NCI-H2227 treated with DMSO at 0.1 percent for 48 hours (cell line): ENCODE measurements around the gene CHKA.

Source experiments
- DNase-seq: peaks from one replicate; lab custom pipeline; 2025; lab: John Stamatoyannopoulos, UW

CHKA gene

GRCh38 chr11:68121067-68121899 is at the start of gene CHKA:
Gene CHKA, minus strand, starts transcription at chr11:68121388. Its CDS starts 211 bp downstream, at chr11:68121177.
- DNase-seq: peak; percentile 92

DNA sequence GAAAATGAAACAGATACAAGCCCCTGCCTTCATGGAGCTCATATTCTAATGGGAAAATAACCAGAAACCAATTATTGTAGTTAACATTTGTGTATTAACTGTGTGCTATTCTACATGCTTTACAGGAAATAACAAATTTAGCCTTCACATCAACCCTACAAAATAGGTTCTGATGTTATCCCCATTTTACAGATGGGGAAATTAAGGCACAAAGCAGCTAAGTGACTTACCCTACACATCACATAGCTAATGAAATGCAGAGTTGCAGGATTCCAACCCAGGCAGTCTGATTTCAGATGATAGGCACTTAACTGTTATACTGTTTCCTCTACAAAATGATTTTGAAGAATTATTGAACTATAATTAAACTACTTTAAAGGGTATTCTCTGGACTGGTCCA is 48.3 kb upstream of the CHKA start:
- no peak for DNase-seq

DNA sequence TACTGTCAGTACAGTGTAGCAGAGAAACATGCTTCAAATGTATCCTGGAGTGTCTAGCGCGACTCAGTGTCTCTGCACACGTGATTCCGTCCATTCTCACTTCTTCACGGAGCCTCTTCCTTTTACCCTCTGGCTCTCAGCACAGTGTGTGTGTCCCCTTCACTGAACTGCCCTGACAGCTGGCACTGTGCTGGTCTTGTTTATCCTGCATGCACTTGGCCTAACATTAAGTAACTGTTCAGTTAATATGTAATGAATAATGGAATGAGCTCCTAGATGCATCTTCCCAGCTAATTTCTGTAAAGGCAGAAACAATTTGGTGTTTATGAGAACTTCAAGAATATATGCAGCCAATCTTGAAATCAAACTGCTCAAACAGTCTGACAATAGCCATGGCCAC is 47.5 kb upstream of the CHKA start:
- no peak for DNase-seq

DNA sequence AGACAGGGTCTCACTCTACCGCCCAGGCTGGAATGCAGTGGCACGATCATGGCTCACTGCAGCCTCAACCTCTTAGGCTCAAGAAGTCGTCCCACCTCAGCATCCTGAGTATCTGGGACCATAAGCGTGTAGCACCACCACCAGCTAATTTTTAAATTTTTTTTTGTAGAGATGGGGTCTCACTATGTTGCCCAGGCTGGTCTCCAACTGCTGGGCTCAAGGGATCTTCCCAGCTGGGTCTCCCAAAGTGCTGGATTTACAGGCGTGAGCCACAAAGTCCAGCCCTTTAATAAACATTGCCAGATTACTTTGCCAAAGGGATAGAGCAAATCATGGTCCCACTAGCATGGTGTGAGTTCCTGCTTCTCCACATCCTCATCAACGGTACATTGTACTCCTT is 46.3 kb upstream of the CHKA start:
- no peak for DNase-seq

DNA sequence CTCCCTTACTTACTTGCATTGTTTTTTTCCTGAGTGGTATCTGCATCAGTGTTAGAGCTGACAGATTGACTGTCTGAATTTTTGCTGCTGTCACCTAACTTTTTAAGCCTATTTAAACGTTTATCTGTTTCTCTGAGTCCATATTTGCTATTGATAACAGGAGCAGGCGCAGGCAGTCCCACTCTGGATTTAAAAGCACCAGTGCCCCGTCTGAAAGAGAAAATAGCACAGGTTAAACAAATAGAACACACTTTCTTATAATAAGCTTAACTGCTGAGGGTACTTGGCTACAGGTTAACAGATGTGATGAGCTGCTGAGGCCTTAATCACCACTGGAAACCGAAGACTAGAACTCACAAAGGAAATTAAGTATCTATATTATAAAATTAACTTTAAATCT is 45.8 kb upstream of the CHKA start:
- no peak for DNase-seq

DNA sequence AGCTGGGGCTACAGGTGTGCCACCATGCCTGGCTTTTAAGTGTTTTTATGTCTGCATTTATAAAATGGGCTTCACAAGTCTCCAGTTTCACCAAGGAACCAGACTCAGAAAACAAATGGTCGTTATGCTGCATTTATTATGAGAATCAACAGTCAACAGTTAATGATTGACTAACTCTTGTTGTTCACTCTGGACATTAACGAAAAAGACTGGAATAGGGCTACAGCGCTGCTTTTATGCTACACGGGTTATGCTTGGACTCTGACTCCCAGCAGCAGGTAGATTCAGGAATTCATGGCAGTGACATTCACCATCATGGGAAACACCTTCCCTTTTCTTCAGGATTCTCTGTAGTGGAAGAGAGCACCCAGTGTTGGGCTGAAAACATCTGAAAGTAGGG is 44.4 kb upstream of the CHKA start:
- DNase-seq: no peak

GRCh38 chr11:68164437-68164836 is 43.2 kb upstream of the CHKA start:
- DNase-seq: no peak

- no peak for DNase-seq
Observed at GRCh38 chr11:68163691-68164090, 42.5 kb upstream of the CHKA start.

DNA sequence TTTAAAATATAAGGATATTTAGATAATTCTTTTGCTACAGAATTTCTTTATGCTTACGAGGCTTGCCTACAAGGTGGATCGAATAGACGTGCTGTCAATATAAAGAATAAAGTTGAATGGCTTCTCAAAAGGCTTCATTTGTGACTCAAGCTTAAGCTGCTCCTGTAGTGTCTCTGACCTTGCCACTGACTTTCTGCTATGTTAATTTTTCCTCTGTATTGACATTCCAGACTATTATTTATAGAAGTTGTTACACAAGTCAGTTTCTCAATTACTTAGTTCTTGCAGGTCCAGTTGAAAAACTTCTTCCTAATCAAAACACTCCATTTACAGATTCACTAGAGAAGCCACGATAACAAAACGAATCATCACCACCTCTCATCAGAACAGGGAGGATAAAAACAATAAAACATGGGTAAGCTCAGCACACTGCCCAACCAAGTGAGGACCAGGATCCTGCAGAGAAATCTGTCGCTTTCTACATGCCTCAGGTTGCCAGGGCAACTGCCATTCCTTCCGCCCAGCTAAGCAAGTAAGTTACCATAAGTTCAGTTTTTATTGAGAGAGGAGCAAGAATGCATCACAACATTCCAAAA is 39.0 kb upstream of the CHKA start:
- DNase-seq: no peak

DNA sequence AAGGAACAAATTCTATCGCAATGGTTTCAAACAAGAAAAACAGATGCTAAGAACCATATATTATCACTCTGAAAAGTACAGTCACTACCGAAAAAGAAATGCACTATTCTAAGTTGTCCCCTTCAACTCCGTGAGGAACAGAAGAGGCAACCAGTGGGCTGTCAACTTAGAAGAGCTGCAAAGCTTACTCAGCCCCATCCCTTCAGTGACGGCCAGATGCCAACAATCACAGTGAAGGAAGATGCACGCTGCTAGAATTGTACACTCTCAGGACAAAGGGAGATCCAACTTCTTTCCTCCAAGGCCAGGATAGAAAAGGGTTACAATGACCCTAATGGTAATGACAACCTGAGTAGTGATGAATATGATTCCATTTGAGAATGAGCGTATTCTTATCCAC is 38.5 kb upstream of the CHKA start:
- no peak for DNase-seq

- no peak for DNase-seq
Observed at GRCh38 chr11:68159161-68159560, 38.0 kb upstream of the CHKA start.

DNA sequence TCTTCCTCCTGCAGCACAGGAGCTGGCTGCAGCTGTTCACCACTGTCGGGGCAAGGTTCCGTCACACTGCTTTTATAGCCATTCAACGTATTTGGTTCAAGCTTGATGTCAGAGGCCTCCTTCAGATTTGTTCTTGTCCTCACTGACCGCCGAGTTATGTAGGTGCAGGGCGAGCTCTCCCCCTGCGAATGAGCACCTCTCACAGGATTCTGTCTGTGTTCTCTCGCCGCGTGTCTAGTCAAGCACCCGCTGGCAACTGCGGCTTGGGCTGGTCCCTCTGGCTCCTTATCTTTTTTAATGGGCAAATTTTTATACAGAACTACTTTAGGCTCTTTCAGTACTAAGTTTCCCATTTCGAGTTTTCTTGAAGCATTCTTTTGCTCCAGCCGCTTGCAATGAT is 37.4 kb upstream of the CHKA start:
- no peak for DNase-seq

- DNase-seq: no peak
Observed at GRCh38 chr11:68153742-68154141, 32.6 kb upstream of the CHKA start.

DNA sequence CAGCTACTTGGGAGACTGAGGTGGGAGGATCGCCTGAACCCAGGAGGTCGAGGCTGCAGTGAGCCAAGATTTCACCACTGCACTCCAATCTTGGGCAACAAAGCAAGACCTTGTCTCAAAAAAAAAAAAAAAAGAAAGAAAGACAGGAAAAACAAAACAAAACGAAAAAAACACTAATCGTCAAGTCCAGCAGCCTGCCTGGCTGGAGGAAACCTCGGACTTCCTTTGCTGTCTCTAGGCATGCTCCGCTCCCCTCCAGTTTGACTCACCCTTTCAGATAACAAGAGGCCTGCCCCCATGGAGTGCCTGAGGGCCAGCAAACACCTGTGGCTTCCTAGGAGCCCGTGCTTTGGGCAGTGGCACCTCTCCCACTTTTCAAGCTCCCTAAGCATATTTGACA is 28.8 kb upstream of the CHKA start:
- DNase-seq: peak; percentile 39

- peak; percentile 91 for DNase-seq
Observed at GRCh38 chr11:68149417-68149816, 28.2 kb upstream of the CHKA start.

GRCh38 chr11:68148879-68149278 is 27.7 kb upstream of the CHKA start:
- DNase-seq: no peak

DNA sequence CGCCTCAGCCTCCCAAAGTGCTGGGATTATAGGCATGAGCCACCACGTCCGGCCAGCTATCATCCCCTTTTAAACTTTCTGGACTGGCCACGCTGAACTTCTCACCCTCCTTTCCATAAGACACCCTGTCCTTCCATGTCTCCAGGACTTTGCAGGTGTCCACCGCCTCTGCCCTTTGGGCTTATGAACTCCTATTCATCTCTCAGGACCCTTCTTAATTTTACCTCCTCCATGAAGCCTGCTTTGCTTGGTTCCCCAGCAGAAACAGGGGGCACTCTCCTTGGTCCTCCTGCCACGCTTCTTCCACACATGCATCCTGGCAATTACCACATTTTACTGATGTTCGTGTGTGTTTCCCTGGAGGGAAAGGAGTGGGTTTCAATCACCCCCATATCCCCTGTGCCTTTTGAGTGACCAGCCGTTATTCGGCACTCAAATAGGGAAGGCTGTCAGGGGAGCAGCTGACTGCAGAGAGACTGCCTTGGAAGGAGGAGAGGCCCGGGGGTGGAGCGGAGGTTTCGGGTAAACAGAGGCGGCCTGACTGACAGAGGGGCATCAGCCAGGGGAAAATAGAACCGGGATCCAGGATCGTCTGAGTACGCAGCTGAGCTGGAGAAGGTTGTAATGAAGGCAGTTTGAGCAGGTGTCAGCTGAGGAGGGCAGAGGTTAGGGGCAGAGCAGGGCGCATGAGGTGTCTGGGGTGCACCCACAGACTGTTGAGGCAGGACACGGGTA is 27.1 kb upstream of the CHKA start:
- DNase-seq: no peak

- peak; percentile 32 for DNase-seq
Observed at GRCh38 chr11:68146704-68147474, 25.7 kb upstream of the CHKA start.

- DNase-seq: no peak
Observed at GRCh38 chr11:68146010-68146540, 24.9 kb upstream of the CHKA start.

DNA sequence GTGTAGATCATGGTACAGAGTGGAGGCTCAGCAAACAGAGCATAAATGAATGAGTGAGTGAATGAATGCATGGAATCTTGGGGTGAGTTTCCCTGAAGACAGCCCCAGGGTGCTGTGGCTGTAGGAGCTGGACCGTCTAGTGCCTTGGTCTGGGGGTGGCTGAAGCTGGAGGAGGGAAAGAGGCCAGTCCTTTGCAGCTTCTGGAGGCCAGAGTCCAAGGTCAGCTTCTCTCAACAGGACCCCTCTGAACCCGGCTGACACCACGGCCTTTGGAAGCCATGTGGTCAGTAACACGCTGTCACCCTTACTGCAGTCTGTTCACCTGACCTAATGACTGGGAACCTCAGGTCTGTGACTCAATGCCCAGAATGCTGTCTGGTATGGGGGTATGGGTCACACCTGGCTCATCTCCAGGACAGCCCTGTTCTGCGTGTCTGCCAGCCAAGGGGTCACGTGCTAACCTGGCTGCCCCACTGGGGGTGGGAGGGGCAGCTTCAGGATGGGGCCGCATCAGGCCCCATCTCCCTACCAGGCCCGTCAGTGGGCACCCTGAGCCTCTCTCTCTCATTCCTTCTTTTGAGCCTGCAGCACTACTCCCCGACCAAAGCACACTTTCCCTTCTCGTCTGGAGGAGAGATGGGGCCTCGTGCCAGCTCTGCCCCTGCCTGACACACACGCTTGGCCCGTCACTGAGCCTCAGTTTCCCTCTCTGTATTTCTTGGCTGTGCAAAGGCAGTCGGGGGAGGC is 24.1 kb upstream of the CHKA start:
- DNase-seq: no peak

DNA sequence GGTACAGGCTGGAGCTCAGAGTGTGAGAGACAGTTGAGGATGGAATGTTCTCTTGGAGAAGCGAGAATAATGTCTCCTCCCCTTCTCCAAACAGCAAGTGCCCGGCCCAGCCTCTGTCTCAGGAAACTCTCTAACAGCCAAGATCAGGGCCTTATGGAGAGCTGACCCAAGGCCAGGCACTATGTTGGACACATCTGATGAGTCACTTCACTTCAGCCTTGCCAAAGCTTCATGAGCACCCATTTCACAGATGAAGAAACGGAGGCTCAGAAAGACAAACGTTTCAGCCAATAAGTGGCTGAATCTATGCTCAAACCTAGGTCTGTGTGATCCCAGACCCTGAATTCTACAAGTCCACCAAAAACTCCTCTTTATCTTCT is 22.1 kb upstream of the CHKA start:
- DNase-seq: no peak
